ENCODE measurements around the gene COL4A1. TPM values are rescaled to one million over a fixed set of nuclear protein-coding genes. Genes with fewer than 3 reads are reported as not detected.

COL4A1 gene
- total RNA-seq, 1 donor from 2014 or later, result 5,210 TPM

DNA sequence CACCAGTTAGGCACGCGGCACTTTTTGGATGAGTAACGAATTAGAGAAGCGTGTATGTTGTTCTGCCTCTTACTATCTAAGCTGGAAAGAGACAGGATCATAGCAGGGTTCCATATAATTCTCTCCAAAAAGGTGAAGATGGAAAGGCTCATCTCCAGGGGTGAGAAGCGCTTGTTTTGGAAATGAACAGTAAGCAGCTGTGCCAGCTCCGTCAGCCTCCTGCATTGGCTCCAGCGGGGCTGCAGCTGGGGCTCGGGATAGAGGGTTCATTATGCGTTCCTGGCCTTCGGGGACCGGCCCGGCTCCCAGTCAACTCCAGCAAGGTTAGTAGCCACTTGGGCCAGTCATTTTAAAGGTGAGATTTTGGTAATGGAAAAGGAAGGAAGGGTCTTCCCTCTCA lies 155.5 kb downstream of the COL4A1 start:
- Mint-ChIP-seq H3K9me3 (ENCODE audit: low read depth) (peaks cover 4% of the 10 kb centered on the region), H3K4me3 (ENCODE audit: unreplicated experiment) (no peak overlapping the region), H3K27me3 (ENCODE audit: low read depth) (no peaks in the 10 kb centered on the region), H3K4me1 (ENCODE audit: low read depth) (peaks cover 16% of the 10 kb centered on the region), H3K27ac (ENCODE audit: unreplicated experiment) (peak overlapping the region; percentile 45), H3K36me3 (ENCODE audit: low read depth) (peaks cover 68% of the 10 kb centered on the region)
- DNase-seq (ENCODE audit: low spot score), result no peak
- TF ChIP-seq, protein P1, sequence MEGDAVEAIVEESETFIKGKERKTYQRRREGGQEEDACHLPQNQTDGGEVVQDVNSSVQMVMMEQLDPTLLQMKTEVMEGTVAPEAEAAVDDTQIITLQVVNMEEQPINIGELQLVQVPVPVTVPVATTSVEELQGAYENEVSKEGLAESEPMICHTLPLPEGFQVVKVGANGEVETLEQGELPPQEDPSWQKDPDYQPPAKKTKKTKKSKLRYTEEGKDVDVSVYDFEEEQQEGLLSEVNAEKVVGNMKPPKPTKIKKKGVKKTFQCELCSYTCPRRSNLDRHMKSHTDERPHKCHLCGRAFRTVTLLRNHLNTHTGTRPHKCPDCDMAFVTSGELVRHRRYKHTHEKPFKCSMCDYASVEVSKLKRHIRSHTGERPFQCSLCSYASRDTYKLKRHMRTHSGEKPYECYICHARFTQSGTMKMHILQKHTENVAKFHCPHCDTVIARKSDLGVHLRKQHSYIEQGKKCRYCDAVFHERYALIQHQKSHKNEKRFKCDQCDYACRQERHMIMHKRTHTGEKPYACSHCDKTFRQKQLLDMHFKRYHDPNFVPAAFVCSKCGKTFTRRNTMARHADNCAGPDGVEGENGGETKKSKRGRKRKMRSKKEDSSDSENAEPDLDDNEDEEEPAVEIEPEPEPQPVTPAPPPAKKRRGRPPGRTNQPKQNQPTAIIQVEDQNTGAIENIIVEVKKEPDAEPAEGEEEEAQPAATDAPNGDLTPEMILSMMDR (IDR thresholded peaks at IDR 0.05), result no peak

DNA sequence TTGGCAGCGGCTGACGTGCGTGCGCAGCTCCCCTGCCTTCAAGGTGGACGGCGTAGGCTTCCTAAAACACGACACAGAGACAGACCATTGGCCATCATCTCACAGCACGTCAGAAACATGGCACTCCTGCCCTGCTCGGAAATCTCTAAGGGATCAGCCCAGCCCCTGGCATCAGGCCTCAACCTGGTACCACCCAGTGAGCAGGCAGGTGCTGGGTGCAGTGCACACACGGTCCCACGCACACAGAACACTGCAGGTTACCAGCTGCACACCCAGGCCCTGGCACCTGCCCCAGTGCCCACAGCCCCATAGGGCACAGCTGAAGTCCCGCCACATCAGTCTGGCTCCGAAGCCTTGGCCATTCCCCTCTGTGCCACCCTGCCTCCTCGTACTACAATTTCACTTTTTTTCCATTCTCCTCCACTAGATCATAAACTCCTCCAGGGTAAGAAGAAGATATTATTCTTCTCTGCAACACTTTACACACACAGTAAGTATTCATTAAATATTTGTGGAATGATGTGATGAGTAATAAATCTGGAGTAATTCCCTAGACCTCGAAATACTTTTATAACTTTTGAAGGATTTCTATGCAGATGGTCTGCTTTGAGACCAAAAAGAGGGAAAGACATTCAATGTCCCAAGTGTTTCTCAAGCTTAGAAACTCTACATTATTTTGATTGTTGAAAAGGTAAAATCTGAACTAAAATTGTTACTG lies 156.4 kb downstream of the COL4A1 start:
- Mint-ChIP-seq H3K4me3 (ENCODE audit: unreplicated experiment) (no peak overlapping the region), H3K4me1 (ENCODE audit: low read depth) (peaks cover 9% of the 10 kb centered on the region), H3K36me3 (ENCODE audit: low read depth) (peaks cover 64% of the 10 kb centered on the region), H3K27ac (ENCODE audit: unreplicated experiment) (peak overlapping the region; percentile 57), H3K9me3 (ENCODE audit: low read depth) (peaks cover 4% of the 10 kb centered on the region), H3K27me3 (ENCODE audit: low read depth) (no peaks in the 10 kb centered on the region)
- TF ChIP-seq, protein P1 (IDR thresholded peaks at IDR 0.05), result no peak
- no peak for DNase-seq (ENCODE audit: low spot score)

DNA sequence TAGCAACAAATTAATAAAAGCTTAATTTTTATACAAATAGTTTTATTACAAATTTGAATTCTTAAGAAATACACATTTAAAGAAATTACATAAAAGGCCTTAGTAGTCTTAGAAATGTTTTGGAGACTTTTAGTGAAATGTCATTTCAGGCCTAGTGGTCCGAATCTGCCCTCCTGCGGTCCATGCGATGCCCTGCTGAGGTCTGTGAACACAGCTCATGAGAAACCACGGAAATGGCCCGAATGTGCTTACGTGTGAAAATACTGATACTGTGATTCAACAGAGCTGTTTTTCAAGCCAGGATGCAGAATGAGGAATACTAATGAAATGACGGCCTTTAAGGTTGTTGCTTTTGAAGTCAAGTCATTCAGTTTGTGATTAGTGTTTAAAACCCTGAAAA lies 157.9 kb downstream of the COL4A1 start:
- no peaks in the 10 kb centered on the region for H3K27me3 Mint-ChIP-seq (ENCODE audit: low read depth)
- H3K27ac Mint-ChIP-seq (ENCODE audit: unreplicated experiment), result no peak overlapping the region
- peaks cover 59% of the 10 kb centered on the region for H3K36me3 Mint-ChIP-seq (ENCODE audit: low read depth)
- TF ChIP-seq, protein P1 (IDR thresholded peaks at IDR 0.05), result no peak
- H3K4me1 Mint-ChIP-seq (ENCODE audit: low read depth), result peaks cover 7% of the 10 kb centered on the region
- DNase-seq (ENCODE audit: low spot score), result no peak
- peaks cover 4% of the 10 kb centered on the region for H3K9me3 Mint-ChIP-seq (ENCODE audit: low read depth)
- no peak overlapping the region for H3K4me3 Mint-ChIP-seq (ENCODE audit: unreplicated experiment)

DNA sequence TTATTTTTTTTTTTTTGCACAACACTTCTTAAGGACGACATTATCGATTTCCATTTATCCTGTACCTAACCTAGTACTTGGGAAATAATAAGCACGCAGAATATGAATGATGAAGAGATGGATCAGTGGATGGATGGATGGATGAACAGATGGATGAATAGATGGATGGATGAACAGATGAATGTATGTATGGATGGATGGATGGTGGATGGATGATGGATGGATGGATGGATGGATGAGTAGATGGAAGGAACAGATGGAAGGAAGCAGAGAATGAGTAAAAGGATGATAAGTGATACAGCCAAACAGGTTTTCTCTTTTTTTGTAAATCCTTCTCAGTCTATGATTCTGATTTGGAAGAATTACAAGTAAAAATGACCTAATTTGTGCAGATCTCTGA lies 166.9 kb downstream of the COL4A1 start:
- Mint-ChIP-seq H3K36me3 (ENCODE audit: low read depth) (peaks cover 27% of the 10 kb centered on the region), H3K27me3 (ENCODE audit: low read depth) (no peaks in the 10 kb centered on the region), H3K4me3 (ENCODE audit: unreplicated experiment) (no peak overlapping the region), H3K27ac (ENCODE audit: unreplicated experiment) (peak overlapping the region; percentile 32), H3K4me1 (ENCODE audit: low read depth) (peaks cover 38% of the 10 kb centered on the region), H3K9me3 (ENCODE audit: low read depth) (peaks cover 5% of the 10 kb centered on the region)
- TF ChIP-seq, protein P1 (IDR thresholded peaks at IDR 0.05), result no peak
- no peak for DNase-seq (ENCODE audit: low spot score)

DNA sequence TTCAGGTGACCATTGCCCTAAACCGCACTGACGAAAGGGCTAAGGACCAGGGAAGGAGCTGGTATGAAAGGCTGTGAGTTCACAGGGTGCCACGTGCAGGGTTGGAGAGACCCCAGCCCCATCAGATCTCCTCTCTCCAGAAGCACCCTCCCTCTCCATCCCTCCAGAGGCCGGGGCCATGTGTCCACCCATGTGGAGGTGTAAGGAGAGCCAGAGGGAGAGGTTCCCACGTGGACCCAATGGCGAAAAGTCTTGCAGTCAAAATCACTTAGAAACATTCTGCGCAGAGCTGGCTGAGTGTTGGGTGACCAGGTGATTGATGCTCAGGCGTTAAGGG lies 168.3 kb downstream of the COL4A1 start:
- Mint-ChIP-seq H3K4me1 (ENCODE audit: low read depth) (peaks cover 46% of the 10 kb centered on the region), H3K27me3 (ENCODE audit: low read depth) (no peaks in the 10 kb centered on the region), H3K36me3 (ENCODE audit: low read depth) (peaks cover 20% of the 10 kb centered on the region), H3K27ac (ENCODE audit: unreplicated experiment) (peak overlapping the region; percentile 83), H3K9me3 (ENCODE audit: low read depth) (peaks cover 5% of the 10 kb centered on the region), H3K4me3 (ENCODE audit: unreplicated experiment) (peak overlapping the region; percentile 50)
- TF ChIP-seq, protein P1 (IDR thresholded peaks at IDR 0.05), result no peak
- DNase-seq (ENCODE audit: low spot score), result no peak

All from chondrocyte (in vitro differentiated cells).